IMR-90 (cell line): Measurements from ENCODE around the gene OTOG.

ENCODE experiments used
- CEBPB ChIP-seq: IDR thresholded peaks from 2 replicates; pipeline ENCODE4 v1.6.1; 2012; ENCODE audit warnings: low read depth, low read length, improper control_type of control experiment
- CHD1 ChIP-seq: IDR thresholded peaks from 2 replicates; pipeline ENCODE4 v1.6.1; 2012; ENCODE audit warnings: low read depth, low read length, improper control_type of control experiment
- CTCF ChIP-seq: conservative IDR thresholded peaks from 2 replicates; pipeline ENCODE4 v1.5.1; 2012; ENCODE audit warnings: mild to moderate bottlenecking, low read depth, low read length, improper control_type of control experiment
- ELK1 ChIP-seq: fragments of 150-350 bp; IDR thresholded peaks from 2 replicates; pipeline ENCODE4 v1.6.1; 2016; ENCODE audit warnings: low read depth, mild to moderate bottlenecking, low read length, moderate library complexity, borderline replicate concordance
- FOS ChIP-seq: fragments of 150-350 bp; IDR thresholded peaks from 2 replicates; pipeline ENCODE4 v1.6.1; 2016; ENCODE audit warnings: low read depth, low read length
- MAZ ChIP-seq: IDR thresholded peaks from 2 replicates; pipeline ENCODE4 v1.6.1; 2012; ENCODE audit warnings: low read depth, mild to moderate bottlenecking, low read length, improper control_type of control experiment, moderate library complexity, borderline replicate concordance
- MXI1 ChIP-seq: IDR thresholded peaks from 2 replicates; pipeline ENCODE4 v1.6.1; 2012; ENCODE audit warnings: low read depth, mild to moderate bottlenecking, low read length, moderate library complexity, borderline replicate concordance
- POLR2A ChIP-seq: IDR thresholded peaks from 2 replicates; pipeline ENCODE4 v1.6.1; 2012; ENCODE audit warnings: mild to moderate bottlenecking, low read depth, low read length
- RAD21 ChIP-seq: IDR thresholded peaks from 2 replicates; pipeline ENCODE4 v1.6.1; 2012; ENCODE audit warnings: low read length, improper control_type of control experiment
- RCOR1 ChIP-seq: IDR thresholded peaks from 2 replicates; pipeline ENCODE4 v1.6.1; 2012; ENCODE audit warnings: mild to moderate bottlenecking, low read length, improper control_type of control experiment; ENCODE audit not compliant: insufficient replicate concordance
- RFX5 ChIP-seq: IDR thresholded peaks from 2 replicates; pipeline ENCODE4 v1.8.0; 2012; ENCODE audit warnings: low read depth, mild to moderate bottlenecking, low read length, moderate library complexity
- SMC3 ChIP-seq: fragments of 150-350 bp; IDR thresholded peaks from 2 replicates; pipeline ENCODE4 v1.6.1; 2016; ENCODE audit warnings: low read depth, mild to moderate bottlenecking, antibody characterized with exemption, low read length, moderate library complexity
- USF2 ChIP-seq: fragments of 150-350 bp; IDR thresholded peaks from 2 replicates; pipeline ENCODE4 v1.6.1; 2017; ENCODE audit warnings: mild to moderate bottlenecking, antibody characterized with exemption, low read length, low read depth

- TF ChIP-seq CEBPB = no peak
- TF ChIP-seq POLR2A = no peak
- no peak for TF ChIP-seq CTCF
- no peak for TF ChIP-seq CHD1
- TF ChIP-seq SMC3 = no peak
- no peak for TF ChIP-seq RCOR1
- TF ChIP-seq MAZ = no peak
- no peak for TF ChIP-seq MXI1
- TF ChIP-seq RFX5 = no peak
- TF ChIP-seq RAD21 = no peak
- no peak for TF ChIP-seq USF2
- no peak for TF ChIP-seq ELK1
- TF ChIP-seq FOS = no peak
These were observed 38.3 kb upstream of the OTOG start for GRCh38 chr11:17508791-17509190.
